GM12878 (cell line): Measurements from ENCODE around the gene USP31. TPM values are rescaled to one million over a fixed set of nuclear protein-coding genes. Genes with fewer than 3 reads are reported as not detected.

Source experiments
- ATAC-seq: fragments of 200-7000 bp; cut with Tn5 transposase; 3 replicates; pipeline ENCODE4 v1.9.1; 2020; ENCODE audit warnings: mild to moderate bottlenecking, moderate library complexity
- BruUV-seq: library from RNA; stranded (reverse); fragments of 400-500 nt; replicated peaks from 2 replicates; lab custom pipeline; 2021; lab: Mats Ljungman, UMichigan
- CTCF ChIA-PET: fragments of 300-600 bp; sonication (Branson Sonifier 250); formaldehyde crosslinking; extraction: SDS; loops from one replicate; lab custom pipeline; 2021; ENCODE audit warnings: inconsistent platforms; lab: Yijun Ruan, JAX
- POLR2A ChIA-PET: fragments of 350-600 bp; formaldehyde crosslinking; extraction: SDS; loops from one replicate; lab custom pipeline; 2021; ENCODE audit warnings: inconsistent platforms; lab: Charles Lee
- RAD21 ChIA-PET: fragments of 300-600 bp; sonication (Branson Sonifier 250); formaldehyde crosslinking; loops from one replicate; lab custom pipeline; 2023; ENCODE audit warnings: antibody characterized with exemption; ENCODE audit not compliant: unreplicated experiment; lab: Charles Lee
- SMC1A ChIA-PET: fragments of 300-600 bp; sonication (Branson Sonifier 250); formaldehyde crosslinking; loops from one replicate; lab custom pipeline; 2023; ENCODE audit not compliant: unreplicated experiment, uncharacterized antibody; lab: Charles Lee
- DNase-seq: peaks from one replicate; pipeline ENCODE4 v3.0.0-alpha.2; 2011; ENCODE audit warnings: low read depth, low spot score
- FAIRE-seq: peaks from 3 replicates; lab custom pipeline; 2011; peaks lifted over from hg19 to GRCh38; lab: Jason Lieb, UNC
- H2AFZ ChIP-seq: 2 replicates; pipeline ENCODE4 v1.6.0; 2011; ENCODE audit warnings: low read depth, low read length, control low read depth; ENCODE audit not compliant: control insufficient read depth
- H3K27ac ChIP-seq: 2 replicates; pipeline ENCODE4 v1.5.1; 2011; ENCODE audit warnings: control low read depth; ENCODE audit not compliant: control insufficient read depth, insufficient read depth
- H3K27me3 ChIP-seq, 2 experiments: replicated peaks in 1 of 2; 2 replicates each; pipeline versions ENCODE4 v1.6.0 to v1.6.1; 2011; ENCODE audit warnings: low read length in 1 of 2; ENCODE audit not compliant: control insufficient read depth in 2 of 2, insufficient read depth in 2 of 2
- H3K36me3 ChIP-seq, 2 experiments: 2 replicates each; pipeline ENCODE4 v1.5.1; 2011; ENCODE audit warnings: low read length in 1 of 2; ENCODE audit not compliant: control insufficient read depth in 2 of 2, insufficient read depth in 2 of 2
- H3K4me1 ChIP-seq: 2 replicates; pipeline ENCODE4 v1.6.1; 2011; ENCODE audit warnings: mild to moderate bottlenecking, low read length, moderate library complexity, mixed read lengths; ENCODE audit not compliant: control insufficient read depth, insufficient read depth
- H3K4me2 ChIP-seq: 2 replicates; pipeline ENCODE4 v1.6.0; 2011; ENCODE audit warnings: control low read depth; ENCODE audit not compliant: control insufficient read depth, insufficient read depth
- H3K4me3 ChIP-seq: fragments of 200-600 bp; sonication (generic); 2 replicates; pipeline ENCODE4 v1.5.1; 2016
- H3K79me2 ChIP-seq: 2 replicates; pipeline ENCODE4 v1.6.0; 2011; ENCODE audit warnings: low read length; ENCODE audit not compliant: control insufficient read depth, insufficient read depth
- H3K9ac ChIP-seq: 2 replicates; pipeline ENCODE4 v1.8.0; 2011; ENCODE audit warnings: low read length, control low read depth, mixed read lengths; ENCODE audit not compliant: control insufficient read depth, insufficient read depth
- H3K9me3 ChIP-seq: replicated peaks from 3 replicates; pipeline ENCODE4 v1.5.1; 2011; ENCODE audit warnings: mild to moderate bottlenecking, low read length; ENCODE audit not compliant: control insufficient read depth, insufficient read depth
- H4K20me1 ChIP-seq: 2 replicates; pipeline ENCODE4 v1.6.0; 2011; ENCODE audit not compliant: control insufficient read depth, insufficient read depth
- BCL11A ChIP-seq: IDR thresholded peaks from 2 replicates; pipeline ENCODE4 v1.6.1; 2011; ENCODE audit warnings: low read depth, low read length
- BHLHE40 ChIP-seq, 2 experiments: fragments of 450-650 bp in 1 of 2; IDR thresholded peaks; 2 replicates each; pipeline ENCODE4 v1.6.1; 2011 to 2017; ENCODE audit warnings: low read depth in 2 of 2, borderline replicate concordance in 1 of 2, improper control_type of control experiment in 1 of 2, low read length in 1 of 2, mild to moderate bottlenecking in 1 of 2
- CHD2 ChIP-seq: IDR thresholded peaks from 2 replicates; pipeline ENCODE4 v1.6.1; 2011; ENCODE audit warnings: low read depth, low read length, improper control_type of control experiment, borderline replicate concordance
- CREB1 ChIP-seq: IDR thresholded peaks from 2 replicates; pipeline ENCODE4 v1.6.1; 2012; ENCODE audit warnings: low read depth, mild to moderate bottlenecking, inconsistent platforms
- CUX1 ChIP-seq: IDR thresholded peaks from 2 replicates; pipeline ENCODE4 v1.6.1; 2012; ENCODE audit warnings: improper control_type of control experiment, low read depth, low read length; ENCODE audit not compliant: insufficient replicate concordance
- HDAC6 ChIP-seq: fragments of 200-600 bp; sonication (generic); IDR thresholded peaks from one replicate; pipeline ENCODE4 v1.8.0; 2017; ENCODE audit warnings: antibody characterized with exemption; ENCODE audit not compliant: unreplicated experiment
- HSF1 ChIP-seq: fragments of 150-350 bp; IDR thresholded peaks from 2 replicates; pipeline ENCODE4 v1.6.1; 2014; ENCODE audit warnings: mild to moderate bottlenecking, low read depth, low read length
- IRF5 ChIP-seq: fragments of 450-650 bp; IDR thresholded peaks from 2 replicates; pipeline ENCODE4 v1.6.1; 2017; ENCODE audit warnings: borderline replicate concordance
- JUNB ChIP-seq: IDR thresholded peaks from 2 replicates; pipeline ENCODE4 v1.6.1; 2016; ENCODE audit warnings: antibody characterized with exemption, mild to moderate bottlenecking
- KAT2A ChIP-seq: conservative IDR thresholded peaks from 2 replicates; pipeline ENCODE4 v1.6.1; 2011; ENCODE audit warnings: low read depth, low read length; ENCODE audit not compliant: control insufficient read depth
- MEF2A ChIP-seq: IDR thresholded peaks from 2 replicates; pipeline ENCODE4 v1.6.1; 2011; ENCODE audit warnings: low read depth, mild to moderate bottlenecking, low read length, moderate library complexity; ENCODE audit not compliant: insufficient read depth
- MXI1 ChIP-seq: fragments of 150-350 bp; IDR thresholded peaks from 2 replicates; pipeline ENCODE4 v1.6.1; 2011; ENCODE audit warnings: low read depth, mild to moderate bottlenecking, inconsistent platforms, low read length, improper control_type of control experiment
- RAD51 ChIP-seq: fragments of 450-650 bp; IDR thresholded peaks from 2 replicates; pipeline ENCODE4 v1.6.1; 2016; ENCODE audit warnings: moderate library complexity, mild to moderate bottlenecking, inconsistent platforms
- RBBP5 ChIP-seq: fragments of 200-600 bp; sonication (generic); conservative IDR thresholded peaks from 2 replicates; pipeline ENCODE4 v1.6.1; 2016
- SMARCA5 ChIP-seq: fragments of 450-650 bp; IDR thresholded peaks from 2 replicates; pipeline ENCODE4 v1.6.1; 2017; ENCODE audit warnings: mild to moderate bottlenecking
- ZNF207 ChIP-seq: fragments of 450-650 bp; IDR thresholded peaks from 2 replicates; pipeline ENCODE4 v1.6.1; 2014; ENCODE audit warnings: antibody characterized with exemption, mild to moderate bottlenecking, borderline replicate concordance
- WGBS: methylation state at CpG from one replicate; pipeline ENCODE4 v1.1.6; 2016; ENCODE audit warnings: low lambda C conversion rate; ENCODE audit not compliant: insufficient replicate concordance, insufficient coverage; ENCODE audit errors: missing lambda C conversion rate; 5-methylcytosine and 5-hydroxymethylcytosine counted together
- in situ Hi-C: fragments of 300-500 bp; cut with MboI; formaldehyde crosslinking; loops from 9 replicates; pipeline ENCODE4 v1.14.3; 2018; ENCODE audit warnings: mixed read lengths
- intact Hi-C: fragments of 100-400 bp; cut with micrococcal nuclease; formaldehyde crosslinking; loops from one replicate; pipeline ENCODE4 v1.14.2; 2022; ENCODE audit not compliant: unreplicated experiment
- polyA plus RNA-seq, 11 experiments: library from polyadenylated mRNA; depleted of rRNA in 4 of 11; unstranded in 6 of 11; stranded (reverse) in 5 of 11; fragments of >200 nt; fragmentation: Nextera tagmentation in 4 of 11; fragmentation: Illumina TruSeq in 1 of 11; extraction: Ambion mirVana in 4 of 11; extraction: Trizol in 1 of 11; gene quantifications; 1 replicate in 1 of 11; 2 replicates in 10 of 11; pipeline versions ENCODE4 v1.2.1 to v1.2.3, GENCODE V29; 2011 to 2016; ENCODE audit warnings: inconsistent platforms in 2 of 11, missing spikeins in 2 of 11, low read depth in 1 of 11
- total RNA-seq, 4 experiments: library from RNA; depleted of rRNA in 3 of 4; stranded (reverse); fragments of >200 nt in 3 of 4; fragmentation: Illumina TruSeq in 1 of 4; extraction: Trizol in 1 of 4; gene quantifications; 2 replicates each; pipeline versions ENCODE4 v1.2.1 to v1.2.3, GENCODE V29; 2013 to 2021

The USP31 gene
- total and polyA plus RNA-seq, 10 of the 15 experiments (the other 5 are each of a cell fraction or from before 2014, with no cell fraction given): 0.87 to 6.5 (median 3.2) TPM

DNA sequence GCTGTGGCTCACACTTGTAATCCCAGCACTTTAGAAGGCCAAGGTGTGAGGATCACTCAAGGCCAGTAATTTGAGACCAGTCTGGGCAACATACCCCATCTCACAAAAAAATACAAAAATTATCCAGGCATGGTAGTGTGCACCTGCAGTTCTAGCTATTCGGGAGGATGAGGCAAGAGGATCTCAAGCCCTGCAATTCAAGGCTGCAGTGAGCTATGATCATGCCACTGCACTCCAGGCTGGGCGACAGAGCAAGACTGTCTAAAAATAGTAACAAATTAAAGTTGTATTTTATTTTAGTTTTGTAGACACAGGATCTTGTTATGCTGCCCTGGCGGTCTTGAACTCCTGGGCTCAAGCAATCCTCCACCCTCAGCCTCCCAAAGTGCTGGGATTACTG is 18.2 kb downstream of the USP31 start:
- no peak overlapping the region for H2AFZ ChIP-seq
- ATAC-seq: no peak
- BruUV-seq: no TSS peak
- no peak for DNase-seq
- no peaks in the 10 kb centered on the region for H3K4me1 ChIP-seq
- no peak overlapping the region for H3K4me2 ChIP-seq
- H3K36me3 ChIP-seq: no peaks in the 10 kb centered on the region
- RAD21 ChIA-PET: no interaction called here
- in situ Hi-C loops: no loop called here
- H3K9me3 ChIP-seq: no peaks in the 10 kb centered on the region
- no peak overlapping the region for H3K4me3 ChIP-seq
- H3K27me3 ChIP-seq: no peaks in the 10 kb centered on the region
- POLR2A ChIA-PET: no interaction called here
- no peak overlapping the region for H3K9ac ChIP-seq
- SMC1A ChIA-PET: interaction anchor here (1.5 to 3.0 kb wide), 2 partner anchors 11 to 12 kb away, joined by 4 to 13 read pairs; no protein-coding TSS in a partner anchor
- intact Hi-C loops: no loop called here
- no peaks in the 10 kb centered on the region for H4K20me1 ChIP-seq
- no peak for FAIRE-seq
- H3K79me2 ChIP-seq: peaks cover 1% of the 10 kb centered on the region; the same call in 1 of the 2 replicates
- CTCF ChIA-PET: interaction anchor here (1.0 kb wide), 1 partner anchor 29 kb away, joined by 3 read pairs; no protein-coding TSS in a partner anchor
- no peak overlapping the region for H3K27ac ChIP-seq
- WGBS: 55% methylated on average over 3 of the region's 3 CpGs
- TF ChIP-seq KAT2A: no peak
- no peak for TF ChIP-seq BHLHE40 (IDR thresholded peaks at IDR 0.05; ENCODE audit: borderline replicate concordance in 1 of 2, low read depth in 2 of 2, low read length in 1 of 2)
- no peak for TF ChIP-seq CREB1
- TF ChIP-seq IRF5: no peak
- TF ChIP-seq MEF2A: no peak
- TF ChIP-seq HSF1: no peak
- no peak for TF ChIP-seq SMARCA5
- TF ChIP-seq ZNF207: no peak
- no peak for TF ChIP-seq MXI1
- TF ChIP-seq JUNB: no peak
- no peak for TF ChIP-seq RBBP5
- TF ChIP-seq BCL11A: no peak
- TF ChIP-seq RAD51: no peak
- TF ChIP-seq CHD2: no peak
- TF ChIP-seq CUX1: no peak
- TF ChIP-seq HDAC6: no peak
